LNCaP clone FGC (cell line): ENCODE measurements around the gene DOP1B.
"Not testable (repeated sequence)": the region's sequence is repeated elsewhere in the genome, so short reads cannot be mapped to it uniquely, and the experiment has no call there.

Experiments
- DNase-seq: peaks from one replicate; pipeline ENCODE4 v3.0.0-alpha.2; 2011; ENCODE audit warnings: low read depth
- H3K4me3 ChIP-seq: 2 replicates; pipeline ENCODE4 v1.5.1; 2011; ENCODE audit warnings: mild to moderate bottlenecking, low read depth, low read length, control low read depth
- CTCF ChIP-seq: IDR thresholded peaks from 2 replicates; pipeline ENCODE4 v1.5.1; 2012; ENCODE audit warnings: mild to moderate bottlenecking; ENCODE audit not compliant: control insufficient read depth, insufficient read depth; ENCODE audit errors: extremely low read depth

DOP1B gene

GRCh38 chr21:36127977-36128376, 28.6 kb upstream of the DOP1B start:
- no peak overlapping the region for H3K4me3 ChIP-seq
- no peak for TF ChIP-seq CTCF
- no peak for DNase-seq

- TF ChIP-seq CTCF = no peak
- DNase-seq = no peak
- no peak overlapping the region for H3K4me3 ChIP-seq
Measured at GRCh38 chr21:36129219-36129618, 27.4 kb upstream of the DOP1B start.

GRCh38 chr21:36130414-36130762, 26.2 kb upstream of the DOP1B start:
- not testable (repeated sequence) for DNase-seq, H3K4me3 ChIP-seq

GRCh38 chr21:36130839-36131238, 25.8 kb upstream of the DOP1B start:
- H3K4me3 ChIP-seq = not testable (repeated sequence)

GRCh38 chr21:36132696-36133095, 23.9 kb upstream of the DOP1B start:
- TF ChIP-seq CTCF = no peak
- DNase-seq = no peak
- H3K4me3 ChIP-seq = no peak overlapping the region

More at GRCh38 chr21:36130839-36131238, 25.8 kb upstream of the DOP1B start:
- not testable (repeated sequence) for DNase-seq

- H3K4me3 ChIP-seq = peak within 1 kb of the TSS; percentile 56
- DNase-seq = no peak
- TF ChIP-seq CTCF = no peak
Measured at GRCh38 chr21:36134803-36135390, 21.7 kb upstream of the DOP1B start, which contains the start of gene CBR3. Gene CBR3 (plus strand): TSS chr21:36135079. CDS start chr21:36135193, 114 bp downstream.

GRCh38 chr21:36135391-36136102, 21.1 kb upstream of the DOP1B start:
- no peak for DNase-seq
- peak overlapping the region; percentile 56 for H3K4me3 ChIP-seq
- TF ChIP-seq CTCF = no peak

- not testable (repeated sequence) for H3K4me3 ChIP-seq, DNase-seq
Measured at GRCh38 chr21:36139791-36140190, 16.8 kb upstream of the DOP1B start.

- DNase-seq = peak; percentile 96
- TF ChIP-seq CTCF = peak; percentile 85
- no peak overlapping the region for H3K4me3 ChIP-seq
Measured at GRCh38 chr21:36141513-36141925, 15.1 kb upstream of the DOP1B start.

GRCh38 chr21:36144233-36144632, 12.4 kb upstream of the DOP1B start:
- not testable (repeated sequence) for H3K4me3 ChIP-seq, DNase-seq
